GM12878 (cell line): ENCODE data around the gene TCEANC. TPM values are rescaled to one million over a fixed set of nuclear protein-coding genes. Genes with fewer than 3 reads are reported as not detected.

Source experiments
- BMI1 ChIP-seq: fragments of 450-650 bp; IDR thresholded peaks from 2 replicates; pipeline ENCODE4 v1.6.1; 2016; ENCODE audit warnings: mild to moderate bottlenecking, moderate library complexity, borderline replicate concordance
- CEBPZ ChIP-seq: fragments of 150-350 bp; IDR thresholded peaks from 2 replicates; pipeline ENCODE4 v1.6.1; 2016; ENCODE audit warnings: low read depth, low read length
- CHD2 ChIP-seq: IDR thresholded peaks from 2 replicates; pipeline ENCODE4 v1.6.1; 2011; ENCODE audit warnings: low read depth, low read length, improper control_type of control experiment, borderline replicate concordance
- DPF2 ChIP-seq: fragments of 450-650 bp; IDR thresholded peaks from 2 replicates; pipeline ENCODE4 v1.6.1; 2017; ENCODE audit warnings: mild to moderate bottlenecking
- EED ChIP-seq: sonication (generic); IDR thresholded peaks from 2 replicates; pipeline ENCODE4 v1.6.1; 2016; ENCODE audit warnings: antibody characterized with exemption, low read depth
- EP300 ChIP-seq, 2 experiments: fragments of 150-350 bp in 1 of 2; IDR thresholded peaks; 2 replicates each; pipeline ENCODE4 v1.6.1; 2011 to 2012; ENCODE audit warnings: low read depth in 2 of 2, low read length in 2 of 2, borderline replicate concordance in 1 of 2, improper control_type of control experiment in 1 of 2, inconsistent platforms in 1 of 2; ENCODE audit not compliant: control insufficient read depth in 1 of 2
- GABPA ChIP-seq: IDR thresholded peaks from 2 replicates; pipeline ENCODE4 v1.6.1; 2014; ENCODE audit warnings: antibody characterized with exemption, low read depth, mild to moderate bottlenecking, inconsistent platforms
- HDAC2 ChIP-seq: fragments of 200-600 bp; sonication (generic); IDR thresholded peaks from 2 replicates; pipeline ENCODE4 v1.6.1; 2017
- HDAC6 ChIP-seq: fragments of 200-600 bp; sonication (generic); IDR thresholded peaks from one replicate; pipeline ENCODE4 v1.8.0; 2017; ENCODE audit warnings: antibody characterized with exemption; ENCODE audit not compliant: unreplicated experiment
- IRF4 ChIP-seq: IDR thresholded peaks from 2 replicates; pipeline ENCODE4 v1.6.1; 2011; ENCODE audit warnings: low read depth, low read length
- NBN ChIP-seq: fragments of 450-650 bp; IDR thresholded peaks from 2 replicates; pipeline ENCODE4 v1.6.1; 2016
- NFIC ChIP-seq: IDR thresholded peaks from 2 replicates; pipeline ENCODE4 v1.6.1; 2012; ENCODE audit warnings: low read depth, mild to moderate bottlenecking, inconsistent platforms, low read length, moderate library complexity
- NRF1 ChIP-seq: conservative IDR thresholded peaks from 2 replicates; pipeline ENCODE4 v1.6.1; 2011; ENCODE audit warnings: mild to moderate bottlenecking, low read depth, low read length, improper control_type of control experiment
- POLR2AphosphoS5 ChIP-seq: IDR thresholded peaks from 2 replicates; pipeline ENCODE4 v1.6.1; 2011; ENCODE audit warnings: mild to moderate bottlenecking, low read length, inconsistent platforms
- RBBP5 ChIP-seq: fragments of 200-600 bp; sonication (generic); conservative IDR thresholded peaks from 2 replicates; pipeline ENCODE4 v1.6.1; 2016
- RELA ChIP-seq: fragments of 450-650 bp; IDR thresholded peaks from 2 replicates; pipeline ENCODE4 v1.8.0; 2014; ENCODE audit warnings: borderline replicate concordance; ENCODE audit not compliant: partially characterized antibody
- RELB ChIP-seq: fragments of 450-650 bp; IDR thresholded peaks from 2 replicates; pipeline ENCODE4 v1.6.1; 2017; ENCODE audit warnings: low read depth, mild to moderate bottlenecking, moderate library complexity
- SIN3A ChIP-seq: IDR thresholded peaks from 2 replicates; pipeline ENCODE4 v1.6.1; 2012; ENCODE audit warnings: low read depth, low read length, improper control_type of control experiment
- SKIL ChIP-seq: fragments of 450-650 bp; IDR thresholded peaks from 2 replicates; pipeline ENCODE4 v1.6.1; 2017; ENCODE audit warnings: mild to moderate bottlenecking, low read depth, inconsistent platforms; ENCODE audit not compliant: poor library complexity, severe bottlenecking
- SMAD1 ChIP-seq: fragments of 450-650 bp; IDR thresholded peaks from 2 replicates; pipeline ENCODE4 v1.6.1; 2018; ENCODE audit warnings: mild to moderate bottlenecking, low read depth; ENCODE audit not compliant: partially characterized antibody
- polyA plus RNA-seq, 11 experiments: library from polyadenylated mRNA; depleted of rRNA in 4 of 11; unstranded in 6 of 11; stranded (reverse) in 5 of 11; fragments of >200 nt; fragmentation: Nextera tagmentation in 4 of 11; fragmentation: Illumina TruSeq in 1 of 11; extraction: Ambion mirVana in 4 of 11; extraction: Trizol in 1 of 11; gene quantifications; 1 replicate in 1 of 11; 2 replicates in 10 of 11; pipeline versions ENCODE4 v1.2.1 to v1.2.3, GENCODE V29; 2011 to 2016; ENCODE audit warnings: inconsistent platforms in 2 of 11, missing spikeins in 2 of 11, low read depth in 1 of 11
- total RNA-seq, 4 experiments: library from RNA; depleted of rRNA in 3 of 4; stranded (reverse); fragments of >200 nt in 3 of 4; fragmentation: Illumina TruSeq in 1 of 4; extraction: Trizol in 1 of 4; gene quantifications; 2 replicates each; pipeline versions ENCODE4 v1.2.1 to v1.2.3, GENCODE V29; 2013 to 2021
- TF ChIP-seq, protein P1 (sequence below): IDR thresholded peaks from 2 replicates; pipeline ENCODE4 v1.6.1; 2012; ENCODE audit warnings: low read depth, low read length, improper control_type of control experiment
- TF ChIP-seq, protein P2 (sequence below): fragments of 450-650 bp; IDR thresholded peaks from 2 replicates; pipeline ENCODE4 v1.6.1; 2014; ENCODE audit warnings: mild to moderate bottlenecking

TCEANC gene
- total and polyA plus RNA-seq, 10 of the 15 experiments (the other 5 are each of a cell fraction or from before 2014, with no cell fraction given): 1.1 to 4.9 (median 2.9) TPM

GRCh38 chrX:13669246-13669737 lies 16.4 kb downstream of the TCEANC start (continued):
- TF ChIP-seq HDAC2: no peak
- peak; percentile 89 for TF ChIP-seq RELA
- no peak for TF ChIP-seq NRF1
- TF ChIP-seq EP300 (IDR thresholded peaks at IDR 0.05; ENCODE audit: borderline replicate concordance in 1 of 2, control insufficient read depth in 1 of 2, low read depth in 2 of 2, low read length in 2 of 2): peak; percentile 91 to 92
- peak; percentile 64; the same call in 1 of the 2 replicates for TF ChIP-seq DPF2
- no peak; the same call in 1 of the 2 replicates for TF ChIP-seq IRF4
- peak; percentile 88 for TF ChIP-seq NBN
- peak; percentile 82 for TF ChIP-seq SKIL
- TF ChIP-seq NFIC: peak; percentile 90
- no peak; the same call in 1 of the 2 replicates for TF ChIP-seq CHD2
- TF ChIP-seq EED: peak; percentile 95
- TF ChIP-seq RELB: peak; percentile 98
- no peak for TF ChIP-seq HDAC6
- TF ChIP-seq SMAD1: peak; percentile 90
- TF ChIP-seq, protein P1, sequence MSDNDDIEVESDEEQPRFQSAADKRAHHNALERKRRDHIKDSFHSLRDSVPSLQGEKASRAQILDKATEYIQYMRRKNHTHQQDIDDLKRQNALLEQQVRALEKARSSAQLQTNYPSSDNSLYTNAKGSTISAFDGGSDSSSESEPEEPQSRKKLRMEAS: no peak
- TF ChIP-seq SIN3A: no peak
- peak; percentile 75 for TF ChIP-seq POLR2AphosphoS5
- TF ChIP-seq BMI1: no peak; the same call in 1 of the 2 replicates
- TF ChIP-seq RBBP5: no peak
- TF ChIP-seq CEBPZ: no peak
- TF ChIP-seq GABPA: 0 out of 2 replicates have a peak, but pooled peaks have one; percentile 10
- TF ChIP-seq, protein P2, sequence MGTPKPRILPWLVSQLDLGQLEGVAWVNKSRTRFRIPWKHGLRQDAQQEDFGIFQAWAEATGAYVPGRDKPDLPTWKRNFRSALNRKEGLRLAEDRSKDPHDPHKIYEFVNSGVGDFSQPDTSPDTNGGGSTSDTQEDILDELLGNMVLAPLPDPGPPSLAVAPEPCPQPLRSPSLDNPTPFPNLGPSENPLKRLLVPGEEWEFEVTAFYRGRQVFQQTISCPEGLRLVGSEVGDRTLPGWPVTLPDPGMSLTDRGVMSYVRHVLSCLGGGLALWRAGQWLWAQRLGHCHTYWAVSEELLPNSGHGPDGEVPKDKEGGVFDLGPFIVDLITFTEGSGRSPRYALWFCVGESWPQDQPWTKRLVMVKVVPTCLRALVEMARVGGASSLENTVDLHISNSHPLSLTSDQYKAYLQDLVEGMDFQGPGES: no peak
